Measurements from ENCODE around the gene KLHL35.

KLHL35 gene

DNA sequence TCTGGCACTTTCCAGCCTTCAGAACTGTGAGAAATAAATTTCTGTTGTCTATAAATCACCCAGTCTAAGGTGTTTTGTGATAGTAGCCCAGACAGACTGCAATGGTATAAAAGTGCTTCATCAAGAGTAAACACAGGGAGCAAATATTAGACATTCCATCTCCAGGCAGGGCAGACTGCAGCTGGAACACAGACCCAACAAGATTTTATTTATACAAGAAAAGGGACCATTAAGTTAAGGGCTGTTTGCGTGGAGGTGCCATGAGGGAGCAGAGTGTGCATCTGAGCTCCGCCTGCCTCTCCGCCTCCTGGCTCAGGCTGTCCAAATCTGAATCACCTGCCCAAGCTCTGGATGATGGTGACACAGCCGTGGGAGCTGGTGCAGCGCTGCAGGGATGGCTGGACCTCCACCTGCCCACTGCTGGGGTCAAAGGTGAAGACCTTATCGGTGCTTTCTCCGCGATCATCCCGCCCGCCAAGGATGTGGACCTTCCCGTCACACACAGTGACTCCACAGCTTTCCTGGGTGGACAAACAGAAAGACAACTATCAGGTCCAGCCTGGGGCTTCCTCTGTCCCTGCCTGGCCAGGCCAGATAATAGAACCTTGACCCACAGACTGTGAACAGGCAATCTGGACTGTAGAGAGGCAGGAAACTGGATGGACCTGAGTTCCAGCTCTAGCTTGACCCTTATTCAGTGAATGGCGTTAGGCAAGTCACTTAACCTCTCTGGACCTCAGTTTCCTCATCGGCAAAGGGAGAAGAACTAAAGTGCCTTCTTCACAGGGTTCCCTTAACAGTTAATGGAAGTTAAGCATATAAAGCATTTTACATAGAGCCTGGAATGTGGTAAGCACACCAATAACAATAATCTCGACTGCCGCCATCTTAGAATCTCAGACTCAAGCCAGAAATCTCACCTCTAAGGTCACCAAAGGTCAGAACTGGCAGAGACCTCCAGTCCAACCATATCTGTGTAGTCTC is 10.5 kb downstream of the KLHL35 start:
- Histone ChIP-seq H3K4me2 (ENCODE audit: low read length) (no peak overlapping the region), H3K27ac (ENCODE audit: low read depth, low read length) (no peak overlapping the region)
- TF ChIP-seq, protein P1, sequence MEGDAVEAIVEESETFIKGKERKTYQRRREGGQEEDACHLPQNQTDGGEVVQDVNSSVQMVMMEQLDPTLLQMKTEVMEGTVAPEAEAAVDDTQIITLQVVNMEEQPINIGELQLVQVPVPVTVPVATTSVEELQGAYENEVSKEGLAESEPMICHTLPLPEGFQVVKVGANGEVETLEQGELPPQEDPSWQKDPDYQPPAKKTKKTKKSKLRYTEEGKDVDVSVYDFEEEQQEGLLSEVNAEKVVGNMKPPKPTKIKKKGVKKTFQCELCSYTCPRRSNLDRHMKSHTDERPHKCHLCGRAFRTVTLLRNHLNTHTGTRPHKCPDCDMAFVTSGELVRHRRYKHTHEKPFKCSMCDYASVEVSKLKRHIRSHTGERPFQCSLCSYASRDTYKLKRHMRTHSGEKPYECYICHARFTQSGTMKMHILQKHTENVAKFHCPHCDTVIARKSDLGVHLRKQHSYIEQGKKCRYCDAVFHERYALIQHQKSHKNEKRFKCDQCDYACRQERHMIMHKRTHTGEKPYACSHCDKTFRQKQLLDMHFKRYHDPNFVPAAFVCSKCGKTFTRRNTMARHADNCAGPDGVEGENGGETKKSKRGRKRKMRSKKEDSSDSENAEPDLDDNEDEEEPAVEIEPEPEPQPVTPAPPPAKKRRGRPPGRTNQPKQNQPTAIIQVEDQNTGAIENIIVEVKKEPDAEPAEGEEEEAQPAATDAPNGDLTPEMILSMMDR (IDR thresholded peaks at IDR 0.05; ENCODE audit: low read depth, low read length, poor library complexity, severe bottlenecking) = no peak
- TF ChIP-seq EZH2phosphoT487 (IDR thresholded peaks at IDR 0.05; ENCODE audit: borderline replicate concordance, low read length) = no peak

DNA sequence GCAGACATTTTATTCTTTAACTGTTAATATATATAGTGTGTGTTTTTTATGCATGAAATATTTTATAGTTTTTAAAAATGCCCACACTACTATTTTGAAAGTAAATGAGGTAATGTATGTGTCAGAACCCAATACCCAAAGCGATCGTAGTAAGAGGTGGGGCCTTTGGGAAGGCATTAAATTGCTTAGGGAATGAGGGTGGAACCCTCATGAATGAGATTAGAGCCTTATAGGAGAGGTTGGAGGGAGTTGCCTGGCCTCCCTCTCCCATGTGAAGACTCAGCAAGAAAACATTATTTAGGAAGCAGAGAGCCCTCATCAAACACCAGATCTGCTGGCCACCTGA is 11.1 kb downstream of the KLHL35 start:
- H3K9me2 ChIP-seq (replicated peaks; ENCODE audit: control insufficient read depth, low read length) = no peaks in the 10 kb centered on the region
- H3K79me2 ChIP-seq (ENCODE audit: control insufficient read depth, low read length) = no peaks in the 10 kb centered on the region
- no peaks in the 10 kb centered on the region for H3F3A ChIP-seq (ENCODE audit: control insufficient read depth, insufficient read depth)
- H3K4me3 ChIP-seq (ENCODE audit: low read length) = no peak overlapping the region
- TF ChIP-seq EZH2phosphoT487 (IDR thresholded peaks at IDR 0.05; ENCODE audit: borderline replicate concordance, low read length) = no peak
- TF ChIP-seq, protein P1 (IDR thresholded peaks at IDR 0.05; ENCODE audit: low read depth, low read length, poor library complexity, severe bottlenecking) = no peak
- H4K20me1 ChIP-seq (ENCODE audit: control insufficient read depth, insufficient read depth, low read depth, low read length) = no peaks in the 10 kb centered on the region
- no peaks in the 10 kb centered on the region for H3K9me3 ChIP-seq (ENCODE audit: control insufficient read depth, insufficient read depth, low read length)
- H3K4me1 ChIP-seq (ENCODE audit: control insufficient read depth, low read length) = no peaks in the 10 kb centered on the region
- H3K4me2 ChIP-seq (ENCODE audit: low read length) = no peak overlapping the region
- H3K27me3 ChIP-seq (ENCODE audit: control insufficient read depth, low read length) = no peaks in the 10 kb centered on the region
- no peaks in the 10 kb centered on the region for H3K36me3 ChIP-seq (ENCODE audit: control insufficient read depth, low read length)
- H3K27ac ChIP-seq (ENCODE audit: low read depth, low read length) = no peak overlapping the region

More for the DNA sequence above, 10.5 kb downstream of the KLHL35 start:
- H3F3A ChIP-seq (ENCODE audit: control insufficient read depth, insufficient read depth) = no peaks in the 10 kb centered on the region
- no peaks in the 10 kb centered on the region for H4K20me1 ChIP-seq (ENCODE audit: control insufficient read depth, insufficient read depth, low read depth, low read length)
- H3K9me3 ChIP-seq (ENCODE audit: control insufficient read depth, insufficient read depth, low read length) = no peaks in the 10 kb centered on the region
- H3K4me3 ChIP-seq (ENCODE audit: low read length) = no peak overlapping the region
- no peaks in the 10 kb centered on the region for H3K27me3 ChIP-seq (ENCODE audit: control insufficient read depth, low read length)
- no peaks in the 10 kb centered on the region for H3K9me2 ChIP-seq (replicated peaks; ENCODE audit: control insufficient read depth, low read length)
- H3K79me2 ChIP-seq (ENCODE audit: control insufficient read depth, low read length) = no peaks in the 10 kb centered on the region
- H3K36me3 ChIP-seq (ENCODE audit: control insufficient read depth, low read length) = no peaks in the 10 kb centered on the region
- H3K4me1 ChIP-seq (ENCODE audit: control insufficient read depth, low read length) = no peaks in the 10 kb centered on the region

DNA sequence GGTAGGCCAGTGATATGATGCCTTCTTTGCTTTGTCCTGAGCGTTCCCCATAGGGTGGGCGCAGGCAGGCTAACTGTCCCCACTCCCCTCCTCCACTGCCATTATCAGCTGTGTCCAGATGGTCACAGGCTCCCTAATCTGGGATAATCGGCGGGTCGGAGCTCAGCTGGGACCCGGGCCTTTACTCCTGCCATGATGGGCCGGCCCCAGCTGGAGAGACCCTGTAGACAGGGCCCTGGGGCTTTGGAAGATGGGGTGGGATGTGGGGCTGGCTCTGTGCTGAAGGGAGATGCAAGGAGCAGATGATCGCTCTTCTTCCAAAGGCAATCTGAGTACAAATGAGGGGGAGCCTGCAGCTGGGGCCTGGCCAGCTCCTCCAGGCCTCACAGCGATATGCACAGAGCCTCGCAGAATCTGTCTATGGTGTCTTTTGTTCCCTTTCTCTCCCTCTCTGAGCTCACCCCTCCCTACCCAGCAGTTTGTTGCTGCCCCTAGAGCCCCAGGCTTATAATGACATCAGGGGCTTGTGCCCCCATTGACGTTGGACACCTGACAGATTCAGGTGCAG is 11.9 kb downstream of the KLHL35 start:
- Histone ChIP-seq H3K4me3 (ENCODE audit: low read length) (no peak overlapping the region), H3K36me3 (ENCODE audit: control insufficient read depth, low read length) (no peaks in the 10 kb centered on the region), H3K79me2 (ENCODE audit: control insufficient read depth, low read length) (no peaks in the 10 kb centered on the region), H3K27me3 (ENCODE audit: control insufficient read depth, low read length) (no peaks in the 10 kb centered on the region), H4K20me1 (ENCODE audit: control insufficient read depth, insufficient read depth, low read depth, low read length) (no peaks in the 10 kb centered on the region), H3K4me1 (ENCODE audit: control insufficient read depth, low read length) (no peaks in the 10 kb centered on the region), H3K27ac (ENCODE audit: low read depth, low read length) (no peak overlapping the region), H3F3A (ENCODE audit: control insufficient read depth, insufficient read depth) (no peaks in the 10 kb centered on the region), H3K9me2 (replicated peaks; ENCODE audit: control insufficient read depth, low read length) (no peaks in the 10 kb centered on the region), H3K9me3 (ENCODE audit: control insufficient read depth, insufficient read depth, low read length) (no peaks in the 10 kb centered on the region), H3K4me2 (ENCODE audit: low read length) (no peak overlapping the region)
- no peak for TF ChIP-seq EZH2phosphoT487 (IDR thresholded peaks at IDR 0.05; ENCODE audit: borderline replicate concordance, low read length)
- TF ChIP-seq, protein P1 (IDR thresholded peaks at IDR 0.05; ENCODE audit: low read depth, low read length, poor library complexity, severe bottlenecking) = no peak
